ENCODE measurements around the gene LRRC53. TPM values are rescaled to one million over a fixed set of nuclear protein-coding genes. Genes with fewer than 3 reads are reported as not detected.

The LRRC53 gene
- total and polyA plus RNA-seq, 2 of the 4 experiments (the other 2 are of a cell fraction): not detected

GRCh38 chr1:74471470-74471869 is 40.9 kb downstream of the LRRC53 start:
- POLR2A ChIA-PET (ENCODE audit: unreplicated experiment): no interaction called here
- WGBS, 2 experiments (ENCODE audit: extremely low coverage in 2 of 2, insufficient read length in 1 of 2): no CpG with 5 or more reads among the region's 3 CpGs
- H3K9me1 ChIP-seq (ENCODE audit: insufficient read depth, low read length): no peaks in the 10 kb centered on the region

More at GRCh38 chr1:74471470-74471869, 40.9 kb downstream of the LRRC53 start:
- Histone ChIP-seq H3K4me2 (ENCODE audit: low read depth, low read length) (no peak overlapping the region), H2AFZ (replicated peaks; ENCODE audit: low read length, poor library complexity) (no peak overlapping the region), H3K4me1 (ENCODE audit: control insufficient read depth, insufficient read depth, low read length) (peaks cover 6% of the 10 kb centered on the region; the same call in 1 of the 2 replicates), H3K4me3 (ENCODE audit: insufficient read depth, low read depth, low read length) (no peak overlapping the region), H3K27ac (ENCODE audit: insufficient read depth, low read length) (no peak overlapping the region), H3K56ac (ENCODE audit: extremely low read depth, insufficient read depth, low read length) (no peak overlapping the region), H4K91ac (ENCODE audit: insufficient read depth, low read depth, low read length) (no peak overlapping the region), H2BK20ac (ENCODE audit: low read depth, low read length) (no peak overlapping the region), H2AK9ac (replicated peaks; ENCODE audit: low read depth, low read length, poor library complexity) (no peak overlapping the region), H3K27me3 (ENCODE audit: control insufficient read depth, insufficient read depth, low read length) (no peaks in the 10 kb centered on the region), H3K18ac (ENCODE audit: low read depth, low read length) (no peak overlapping the region), H2BK120ac (ENCODE audit: low read depth, low read length) (no peak overlapping the region), H3K4ac (ENCODE audit: low read depth, low read length) (no peak overlapping the region), H4K5ac (ENCODE audit: low read depth, low read length) (no peak overlapping the region), H2BK15ac (ENCODE audit: low read depth, low read length) (no peak overlapping the region), H4K20me1 (ENCODE audit: insufficient read depth, low read length) (no peaks in the 10 kb centered on the region), H2BK5ac (ENCODE audit: low read depth, low read length, poor library complexity, severe bottlenecking) (no peak overlapping the region), H3K9me3 (ENCODE audit: control insufficient read depth, insufficient read depth, low read length) (no peaks in the 10 kb centered on the region), H4K8ac (ENCODE audit: low read depth in 2 of 2, low read length in 2 of 2) (no peak overlapping the region), H3K14ac (replicated peaks; ENCODE audit: low read depth, low read length) (no peak overlapping the region), H3K9ac (ENCODE audit: low read depth, low read length) (no peak overlapping the region), H2AK5ac (ENCODE audit: low read depth, low read length) (no peak overlapping the region), H3K79me1 (ENCODE audit: low read depth in 1 of 2, low read length in 2 of 2) (no peaks in the 10 kb centered on the region), H3K23ac (ENCODE audit: low read depth, low read length) (no peak overlapping the region), H3K36me3 (ENCODE audit: control insufficient read depth, insufficient read depth, low read length) (no peaks in the 10 kb centered on the region)
- TF ChIP-seq SMC3 (IDR thresholded peaks at IDR 0.05; ENCODE audit: low read depth, low read length): no peak
- no peak for TF ChIP-seq MAZ (IDR thresholded peaks at IDR 0.05; ENCODE audit: borderline replicate concordance, low read depth, low read length)
- TF ChIP-seq RCOR1 (IDR thresholded peaks at IDR 0.05; ENCODE audit: insufficient replicate concordance, low read length): no peak
- no peak for TF ChIP-seq CHD1 (IDR thresholded peaks at IDR 0.05; ENCODE audit: low read depth, low read length)
- no peak for TF ChIP-seq MAFK (IDR thresholded peaks at IDR 0.05; ENCODE audit: low read depth, low read length)
- TF ChIP-seq ELK1 (IDR thresholded peaks at IDR 0.05; ENCODE audit: borderline replicate concordance, low read depth, low read length): no peak
- TF ChIP-seq CTCF (conservative IDR thresholded peaks at IDR 0.05; ENCODE audit: low read depth, low read length): no peak
- no peak for TF ChIP-seq BHLHE40 (IDR thresholded peaks at IDR 0.05; ENCODE audit: low read depth, low read length)
- TF ChIP-seq RAD21 (IDR thresholded peaks at IDR 0.05; ENCODE audit: low read length): no peak
- TF ChIP-seq USF2 (IDR thresholded peaks at IDR 0.05; ENCODE audit: low read depth, low read length): no peak
- TF ChIP-seq RFX5 (IDR thresholded peaks at IDR 0.05; ENCODE audit: low read depth, low read length): no peak
- TF ChIP-seq POLR2A (IDR thresholded peaks at IDR 0.05; ENCODE audit: low read depth, low read length): no peak
- no peak for TF ChIP-seq FOS (IDR thresholded peaks at IDR 0.05; ENCODE audit: low read depth, low read length)
- TF ChIP-seq MXI1 (IDR thresholded peaks at IDR 0.05; ENCODE audit: borderline replicate concordance, low read depth, low read length): no peak
- no peak for TF ChIP-seq NFE2L2 (IDR thresholded peaks at IDR 0.05; ENCODE audit: low read depth, low read length)
- TF ChIP-seq CEBPB (IDR thresholded peaks at IDR 0.05; ENCODE audit: low read depth, low read length): no peak
- ATAC-seq (ENCODE audit: low read depth): no peak
- CTCF ChIA-PET: no interaction called here
- intact Hi-C loops (cut with micrococcal nuclease) (loop anchor here (10.0 kb wide), 1 partner anchor 467 kb away; no protein-coding TSS in a partner anchor), dilution Hi-C loops (cut with HindIII; ENCODE audit: low sequenced_read_pairs, unreplicated experiment) (no loop called here), in situ Hi-C loops (cut with MboI; ENCODE audit: low sequenced_read_pairs) (no loop called here)
- no peak for DNase-seq
- BruUV-seq (replicated peaks): no TSS peak
